ENCODE results near the gene OSBP2. TPM values are rescaled to one million over a fixed set of nuclear protein-coding genes. Genes with fewer than 3 reads are reported as not detected.

OSBP2 gene
- total RNA-seq, 1 donor from 2014 or later: 3.1 TPM

DNA sequence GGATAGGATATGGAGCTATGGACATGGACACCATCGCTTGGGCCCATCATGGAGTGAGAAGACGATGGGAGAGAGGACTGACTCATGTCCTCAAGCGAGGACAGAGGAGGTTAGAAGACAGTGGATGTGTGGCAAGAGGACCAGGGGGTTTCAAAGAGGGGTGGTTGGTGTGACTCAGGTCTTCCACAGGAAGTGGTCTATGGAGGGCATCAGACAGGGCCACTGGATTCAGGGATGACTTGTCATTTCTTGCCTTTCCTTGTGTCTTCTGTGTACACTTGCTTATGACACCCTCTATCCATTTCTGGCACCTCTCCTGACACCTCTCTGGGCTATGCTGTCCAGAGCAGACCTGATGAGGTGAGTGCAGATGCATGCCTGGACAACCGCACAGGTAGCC is 115.4 kb downstream of the OSBP2 start:
- no peaks in the 10 kb centered on the region for H3K36me3 ChIP-seq
- DNase-seq (no peak), ATAC-seq (no peak)
- H3K9me3 ChIP-seq: no peaks in the 10 kb centered on the region
- intact Hi-C loops (cut with DNase I): no loop called here
- H3K4me3 ChIP-seq: no peak overlapping the region
- H3K27me3 ChIP-seq (ENCODE audit: low read depth): peaks cover 3% of the 10 kb centered on the region
- H3K27ac ChIP-seq: no peak overlapping the region
- no peak for TF ChIP-seq CTCF (IDR thresholded peaks at IDR 0.05)
- no peaks in the 10 kb centered on the region for H3K4me1 ChIP-seq

DNA sequence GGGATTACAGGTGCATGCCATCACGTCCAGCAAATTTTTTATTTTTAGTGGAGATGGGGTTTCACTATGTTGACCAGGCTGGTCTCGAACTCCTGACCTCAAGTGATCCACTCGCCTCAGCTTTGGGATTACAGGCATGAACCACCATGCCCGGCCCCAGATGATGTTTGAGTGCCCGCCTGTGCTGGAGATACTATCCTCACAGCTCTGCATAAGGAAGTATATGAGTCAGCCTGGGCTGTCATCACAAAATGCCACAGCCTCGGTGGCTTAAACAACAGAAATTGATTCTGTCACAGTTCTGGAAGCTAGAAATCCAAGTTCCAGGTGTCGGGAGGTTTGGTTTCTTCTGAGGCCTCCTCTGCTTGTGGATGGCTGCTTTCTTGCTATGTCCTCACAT is 119.3 kb downstream of the OSBP2 start:
- Histone ChIP-seq H3K27ac (no peak overlapping the region), H3K4me1 (no peaks in the 10 kb centered on the region), H3K27me3 (ENCODE audit: low read depth) (no peaks in the 10 kb centered on the region), H3K36me3 (no peaks in the 10 kb centered on the region), H3K4me3 (no peak overlapping the region), H3K9me3 (no peaks in the 10 kb centered on the region)
- intact Hi-C loops (cut with DNase I): no loop called here
- no peak for TF ChIP-seq CTCF (IDR thresholded peaks at IDR 0.05)
- ATAC-seq (no peak), DNase-seq (no peak)

GRCh38 chr22:30816413-30816812 is 121.7 kb downstream of the OSBP2 start:
- DNase-seq (no peak), ATAC-seq (no peak)
- Histone ChIP-seq H3K27ac (no peak overlapping the region), H3K9me3 (no peaks in the 10 kb centered on the region), H3K36me3 (no peaks in the 10 kb centered on the region), H3K27me3 (ENCODE audit: low read depth) (peaks cover 16% of the 10 kb centered on the region), H3K4me3 (no peak overlapping the region), H3K4me1 (no peaks in the 10 kb centered on the region)
- TF ChIP-seq CTCF (IDR thresholded peaks at IDR 0.05): no peak
- intact Hi-C loops (cut with DNase I): no loop called here

DNA sequence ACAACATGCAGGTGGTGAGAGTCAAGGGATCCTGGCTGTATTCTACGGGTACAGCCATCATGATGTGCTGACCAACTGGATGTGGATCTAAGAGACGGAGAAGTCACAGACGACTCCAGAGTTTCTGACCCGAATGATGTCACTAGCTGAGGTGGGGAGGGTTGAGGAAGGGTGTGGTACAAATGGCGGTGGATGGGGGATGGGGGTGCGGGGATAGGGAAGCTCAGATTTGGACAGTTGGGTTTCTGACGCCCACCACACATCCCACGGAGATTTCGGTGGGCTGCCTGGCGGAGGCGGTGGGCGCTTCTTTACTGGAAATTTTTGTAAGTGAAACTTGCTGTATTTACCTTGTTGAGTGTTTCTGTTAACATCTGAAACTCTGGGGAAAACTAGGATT is 126.7 kb downstream of the OSBP2 start:
- TF ChIP-seq CTCF (IDR thresholded peaks at IDR 0.05): no peak
- ATAC-seq (no peak), DNase-seq (no peak)
- no peaks in the 10 kb centered on the region for H3K9me3 ChIP-seq
- no peak overlapping the region for H3K4me3 ChIP-seq
- intact Hi-C loops (cut with DNase I): no loop called here
- H3K4me1 ChIP-seq: peaks cover 11% of the 10 kb centered on the region
- H3K27ac ChIP-seq: no peak overlapping the region
- H3K27me3 ChIP-seq (ENCODE audit: low read depth): peaks cover 50% of the 10 kb centered on the region
- no peaks in the 10 kb centered on the region for H3K36me3 ChIP-seq

GRCh38 chr22:30821863-30822215 is 127.2 kb downstream of the OSBP2 start:
- intact Hi-C loops (cut with DNase I): no loop called here
- DNase-seq: no peak
- no peak overlapping the region for H3K27ac ChIP-seq
- no peak for ATAC-seq
- H3K4me3 ChIP-seq: peak overlapping the region; percentile 49
- no peaks in the 10 kb centered on the region for H3K36me3 ChIP-seq
- peaks cover 50% of the 10 kb centered on the region for H3K27me3 ChIP-seq (ENCODE audit: low read depth)
- no peaks in the 10 kb centered on the region for H3K9me3 ChIP-seq
- no peak for TF ChIP-seq CTCF (IDR thresholded peaks at IDR 0.05)
- peaks cover 11% of the 10 kb centered on the region for H3K4me1 ChIP-seq
